Astrocyte (in vitro differentiated cells and primary cell): ENCODE results near the gene PARD3B.

Experiments used
- EZH2 ChIP-seq: IDR thresholded peaks from 2 replicates; pipeline ENCODE4 v1.6.1; 2012; ENCODE audit warnings: mild to moderate bottlenecking, low read length, inconsistent platforms; ENCODE audit not compliant: insufficient read depth
- TF ChIP-seq, protein P1 (sequence below): IDR thresholded peaks from 2 replicates; pipeline ENCODE4 v1.5.1; 2011; ENCODE audit warnings: low read depth, mild to moderate bottlenecking, inconsistent platforms, low read length, moderate library complexity; ENCODE audit not compliant: insufficient read depth

GRCh38 chr2:204923957-204924356 lies 378.7 kb downstream of the PARD3B start:
- TF ChIP-seq, protein P1, sequence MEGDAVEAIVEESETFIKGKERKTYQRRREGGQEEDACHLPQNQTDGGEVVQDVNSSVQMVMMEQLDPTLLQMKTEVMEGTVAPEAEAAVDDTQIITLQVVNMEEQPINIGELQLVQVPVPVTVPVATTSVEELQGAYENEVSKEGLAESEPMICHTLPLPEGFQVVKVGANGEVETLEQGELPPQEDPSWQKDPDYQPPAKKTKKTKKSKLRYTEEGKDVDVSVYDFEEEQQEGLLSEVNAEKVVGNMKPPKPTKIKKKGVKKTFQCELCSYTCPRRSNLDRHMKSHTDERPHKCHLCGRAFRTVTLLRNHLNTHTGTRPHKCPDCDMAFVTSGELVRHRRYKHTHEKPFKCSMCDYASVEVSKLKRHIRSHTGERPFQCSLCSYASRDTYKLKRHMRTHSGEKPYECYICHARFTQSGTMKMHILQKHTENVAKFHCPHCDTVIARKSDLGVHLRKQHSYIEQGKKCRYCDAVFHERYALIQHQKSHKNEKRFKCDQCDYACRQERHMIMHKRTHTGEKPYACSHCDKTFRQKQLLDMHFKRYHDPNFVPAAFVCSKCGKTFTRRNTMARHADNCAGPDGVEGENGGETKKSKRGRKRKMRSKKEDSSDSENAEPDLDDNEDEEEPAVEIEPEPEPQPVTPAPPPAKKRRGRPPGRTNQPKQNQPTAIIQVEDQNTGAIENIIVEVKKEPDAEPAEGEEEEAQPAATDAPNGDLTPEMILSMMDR, result no peak
- TF ChIP-seq EZH2, result no peak
